PFSK-1 (cell line): Measurements from ENCODE around the gene TFRC.

Experiments used
- FOXP2 ChIP-seq: optimal IDR thresholded peaks from 2 replicates; pipeline ENCODE3; 2011; ENCODE audit warnings: borderline replicate concordance, control low read depth, inconsistent platforms; ENCODE audit not compliant: insufficient read depth; ENCODE audit errors: extremely low read length, extremely low read depth
- POLR2AphosphoS5 ChIP-seq: IDR thresholded peaks from 2 replicates; pipeline ENCODE4 v1.6.1; 2012; ENCODE audit warnings: low read depth, mild to moderate bottlenecking, control low read depth, low read length, moderate library complexity
- REST ChIP-seq, 2 experiments: IDR thresholded peaks; 2 replicates each; pipeline versions ENCODE4 v1.6.1 to v1.8.0; 2011 to 2012; ENCODE audit warnings: low read depth in 2 of 2, low read length in 2 of 2, control low read depth in 1 of 2, inconsistent platforms in 1 of 2, mild to moderate bottlenecking in 1 of 2, moderate library complexity in 1 of 2; ENCODE audit not compliant: insufficient read depth in 1 of 2
- SIN3A ChIP-seq: IDR thresholded peaks from 2 replicates; pipeline ENCODE4 v1.6.1; 2012; ENCODE audit warnings: mild to moderate bottlenecking, low read length, moderate library complexity, borderline replicate concordance; ENCODE audit not compliant: insufficient read depth
- TAF1 ChIP-seq: IDR thresholded peaks from 2 replicates; pipeline ENCODE4 v1.6.1; 2012; ENCODE audit warnings: low read length, control low read depth, borderline replicate concordance; ENCODE audit not compliant: insufficient read depth

- TF ChIP-seq POLR2AphosphoS5 (no peak), TAF1 (no peak), REST (IDR thresholded peaks at IDR 0.05; ENCODE audit: insufficient read depth in 1 of 2, low read depth in 2 of 2, low read length in 2 of 2) (no peak), SIN3A (no peak), FOXP2 (no peak)
Observed at GRCh38 chr3:196097373-196098154, 15.7 kb upstream of the TFRC start.
